H9 (cell line): ENCODE results near the gene CRTAP. TPM values are rescaled to one million over a fixed set of nuclear protein-coding genes. Genes with fewer than 3 reads are reported as not detected.

Experiments used
- DNase-seq: peaks from one replicate; pipeline ENCODE4 v3.0.0-alpha.2; 2017
- H2AFZ ChIP-seq: one replicate; pipeline ENCODE4 v1.6.1; 2013; ENCODE audit warnings: mild to moderate bottlenecking, low read length, control low read depth, moderate library complexity
- H2AK5ac ChIP-seq: 2 replicates; pipeline ENCODE4 v1.6.1; 2013; ENCODE audit warnings: low read length, control low read depth, mixed read lengths; ENCODE audit not compliant: insufficient read length
- H2BK120ac ChIP-seq: one replicate; pipeline ENCODE4 v1.6.1; 2013; ENCODE audit warnings: low read depth, mild to moderate bottlenecking, low read length, control low read depth, inconsistent platforms; ENCODE audit not compliant: poor library complexity, severe bottlenecking
- H2BK12ac ChIP-seq: 2 replicates; pipeline ENCODE4 v1.6.1; 2013; ENCODE audit warnings: low read length, control low read depth, mixed read lengths, low read depth; ENCODE audit not compliant: insufficient read length
- H2BK15ac ChIP-seq: 2 replicates; pipeline ENCODE4 v1.6.1; 2013; ENCODE audit warnings: low read depth, low read length, control low read depth
- H2BK20ac ChIP-seq: one replicate; pipeline ENCODE4 v1.6.1; 2013; ENCODE audit warnings: low read depth, mild to moderate bottlenecking, low read length, control low read depth, inconsistent platforms; ENCODE audit not compliant: poor library complexity, severe bottlenecking
- H2BK5ac ChIP-seq: 2 replicates; pipeline ENCODE4 v1.6.1; 2013; ENCODE audit warnings: low read length, control low read depth, mixed read lengths; ENCODE audit not compliant: insufficient read length
- H3K14ac ChIP-seq: 2 replicates; pipeline ENCODE4 v1.6.1; 2013; ENCODE audit warnings: low read length, control low read depth; ENCODE audit not compliant: insufficient read depth
- H3K18ac ChIP-seq: 2 replicates; pipeline ENCODE4 v1.6.1; 2013; ENCODE audit warnings: low read depth, mild to moderate bottlenecking, mixed read lengths, low read length, control low read depth; ENCODE audit not compliant: insufficient read length
- H3K23ac ChIP-seq: 2 replicates; pipeline ENCODE4 v1.6.1; 2013; ENCODE audit warnings: low read length, control low read depth, mixed read lengths, low read depth; ENCODE audit not compliant: insufficient read length
- H3K23me2 ChIP-seq: 2 replicates; pipeline ENCODE4 v1.6.1; 2013; ENCODE audit warnings: low read depth, mild to moderate bottlenecking, mixed read lengths, low read length, control low read depth; ENCODE audit not compliant: insufficient read length, poor library complexity, severe bottlenecking
- H3K27ac ChIP-seq: 2 replicates; pipeline ENCODE4 v1.5.1; 2013; ENCODE audit warnings: low read length, control low read depth, mixed read lengths, low read depth; ENCODE audit not compliant: insufficient read length
- H3K27me3 ChIP-seq: 2 replicates; pipeline ENCODE4 v1.6.1; 2013; ENCODE audit warnings: low read length, control low read depth, inconsistent platforms; ENCODE audit not compliant: insufficient read depth
- H3K4ac ChIP-seq: 2 replicates; pipeline ENCODE4 v1.6.1; 2013; ENCODE audit warnings: low read depth, mild to moderate bottlenecking, control low read depth, inconsistent platforms, low read length, moderate library complexity
- H3K4me1 ChIP-seq: 2 replicates; pipeline ENCODE4 v1.6.1; 2013; ENCODE audit warnings: low read length, control low read depth, inconsistent platforms; ENCODE audit not compliant: insufficient read depth
- H3K4me2 ChIP-seq: 2 replicates; pipeline ENCODE4 v1.6.1; 2013; ENCODE audit warnings: low read length, control low read depth, mixed read lengths; ENCODE audit not compliant: insufficient read length, insufficient read depth
- H3K56ac ChIP-seq: 2 replicates; pipeline ENCODE4 v1.6.1; 2013; ENCODE audit warnings: low read depth, mild to moderate bottlenecking, mixed read lengths, low read length, control low read depth; ENCODE audit not compliant: insufficient read length
- H3K79me1 ChIP-seq: 2 replicates; pipeline ENCODE4 v1.6.1; 2013; ENCODE audit warnings: low read depth, mild to moderate bottlenecking, moderate library complexity, low read length, control low read depth, inconsistent platforms; ENCODE audit not compliant: insufficient read depth, poor library complexity, severe bottlenecking
- H3K79me2 ChIP-seq: 2 replicates; pipeline ENCODE4 v1.6.1; 2013; ENCODE audit warnings: low read length, control low read depth, inconsistent platforms; ENCODE audit not compliant: insufficient read depth
- H3K9ac ChIP-seq: 2 replicates; pipeline ENCODE4 v1.6.1; 2013; ENCODE audit warnings: low read length, control low read depth, mixed read lengths; ENCODE audit not compliant: insufficient read length; ENCODE audit errors: extremely low read depth
- H3K9me3 ChIP-seq: one replicate; pipeline ENCODE4 v1.6.1; 2013; ENCODE audit warnings: low read depth, low read length, inconsistent platforms; ENCODE audit not compliant: control insufficient read depth
- H3T11ph ChIP-seq: one replicate; pipeline ENCODE4 v1.6.1; 2013; ENCODE audit warnings: mild to moderate bottlenecking, low read length, control low read depth, inconsistent platforms
- H4K20me1 ChIP-seq: one replicate; pipeline ENCODE4 v1.6.1; 2013; ENCODE audit not compliant: control insufficient read depth, insufficient read length, insufficient read depth
- H4K5ac ChIP-seq: 2 replicates; pipeline ENCODE4 v1.6.1; 2013; ENCODE audit warnings: low read depth, mild to moderate bottlenecking, mixed read lengths, low read length, control low read depth; ENCODE audit not compliant: insufficient read length
- H4K8ac ChIP-seq: replicated peaks from 2 replicates; pipeline ENCODE4 v1.6.1; 2013; ENCODE audit warnings: low read length, control low read depth, mixed read lengths, low read depth; ENCODE audit not compliant: insufficient read length
- H4K91ac ChIP-seq: 2 replicates; pipeline ENCODE4 v1.6.1; 2013; ENCODE audit warnings: low read depth, mild to moderate bottlenecking, moderate library complexity, mixed read lengths, low read length, control low read depth; ENCODE audit not compliant: insufficient read length
- H3K27ac Mint-ChIP-seq, 3 experiments: 2 replicates in 2 of 3; 3 replicates in 1 of 3; pipeline ENCODE4 v1.8.0; 2020 to 2021; ENCODE audit warnings: mixed read lengths in 3 of 3, mild to moderate bottlenecking in 1 of 3, moderate library complexity in 1 of 3
- H3K27me3 Mint-ChIP-seq: 2 replicates; pipeline ENCODE4 v1.8.0; 2021; ENCODE audit warnings: low read depth, mild to moderate bottlenecking, moderate library complexity, mixed read lengths
- H3K36me3 Mint-ChIP-seq, 3 experiments: 2 replicates in 2 of 3; 3 replicates in 1 of 3; pipeline ENCODE4 v1.8.0; 2020 to 2021; ENCODE audit warnings: low read depth in 3 of 3, mixed read lengths in 3 of 3; ENCODE audit not compliant: insufficient read depth in 1 of 3
- H3K4me1 Mint-ChIP-seq, 2 experiments: 2 replicates each; pipeline ENCODE4 v1.8.0; 2020; ENCODE audit warnings: mixed read lengths in 2 of 2
- H3K4me3 Mint-ChIP-seq, 2 experiments: 2 replicates in 1 of 2; 3 replicates in 1 of 2; pipeline ENCODE4 v1.8.0; 2020 to 2021; ENCODE audit warnings: mild to moderate bottlenecking in 2 of 2, mixed read lengths in 2 of 2, moderate library complexity in 1 of 2
- H3K9me3 Mint-ChIP-seq, 2 experiments: 2 replicates in 1 of 2; 3 replicates in 1 of 2; pipeline ENCODE4 v1.8.0; 2020; ENCODE audit warnings: mild to moderate bottlenecking in 2 of 2, mixed read lengths in 2 of 2, moderate library complexity in 1 of 2
- WGBS: extraction: QIAGEN DNeasy Blood & Tissue Kit; methylation state at CpG from one replicate; pipeline ENCODE4 v1.1.7; 2013; ENCODE audit warnings: missing lambda C conversion rate, low lambda C conversion rate, mixed read lengths; ENCODE audit not compliant: insufficient read length; ENCODE audit errors: extremely low coverage; 5-methylcytosine and 5-hydroxymethylcytosine counted together
- total RNA-seq: library from RNA; stranded (reverse); gene quantifications from 2 replicates; pipeline ENCODE4 v1.2.1, GENCODE V29; 2021
- TF ChIP-seq, protein P1 (sequence below): fragments of 200-600 bp; sonication (generic); conservative IDR thresholded peaks from 3 replicates; pipeline ENCODE4 v1.8.0; 2021; ENCODE audit warnings: antibody characterized with exemption, mild to moderate bottlenecking

Gene CRTAP
- total RNA-seq, 1 experiment from 2014 or later: 159 TPM

DNA sequence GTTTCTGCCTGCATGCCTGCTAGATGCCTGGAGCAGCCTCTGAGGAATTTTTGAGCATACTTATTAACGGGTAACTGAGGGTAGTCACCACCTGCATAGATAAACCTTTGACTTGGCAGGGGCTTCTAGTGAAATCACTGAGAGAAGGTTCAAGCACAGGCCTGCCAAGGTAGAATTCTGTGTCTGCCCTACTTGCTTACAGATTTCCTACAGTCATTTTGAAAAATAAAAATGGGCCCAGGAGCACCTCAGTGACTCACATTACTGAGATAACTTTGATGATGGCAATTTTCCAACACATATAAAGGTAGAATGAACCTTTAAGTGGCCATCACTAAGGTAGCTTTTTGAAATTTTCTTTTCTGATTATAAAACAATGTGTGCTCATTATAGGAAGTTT lies 10.8 kb downstream of the CRTAP start:
- Histone ChIP-seq H2AK5ac (no peak overlapping the region), H3K27ac (no peak overlapping the region), H2BK20ac (no peak overlapping the region), H3K9me3 (no peaks in the 10 kb centered on the region), H3K79me2 (no peaks in the 10 kb centered on the region), H4K20me1 (no peaks in the 10 kb centered on the region), H3K18ac (no peak overlapping the region), H2AFZ (no peak overlapping the region), H3K27me3 (no peaks in the 10 kb centered on the region), H3K79me1 (no peaks in the 10 kb centered on the region), H4K5ac (no peak overlapping the region), H3K4ac (no peak overlapping the region), H3K4me2 (no peak overlapping the region), H3T11ph (no peak overlapping the region), H3K14ac (no peak overlapping the region), H4K91ac (no peak overlapping the region), H2BK5ac (no peak overlapping the region), H3K56ac (no peak overlapping the region), H3K4me1 (no peaks in the 10 kb centered on the region), H3K23ac (no peak overlapping the region), H2BK15ac (no peak overlapping the region), H2BK120ac (no peak overlapping the region), H3K9ac (no peak overlapping the region), H2BK12ac (no peak overlapping the region), H4K8ac (no peak overlapping the region), H3K23me2 (no peaks in the 10 kb centered on the region)
- DNase-seq: no peak
- H3K36me3 Mint-ChIP-seq: peaks cover 8 to 39% (median 27%) of the 10 kb centered on the region in 3 experiments
- H3K4me1 Mint-ChIP-seq: peaks cover 4% of the 10 kb centered on the region in 2 experiments
- H3K27ac Mint-ChIP-seq: no peak overlapping the region; a peak in 1 of 7 replicates
- TF ChIP-seq, protein P1, sequence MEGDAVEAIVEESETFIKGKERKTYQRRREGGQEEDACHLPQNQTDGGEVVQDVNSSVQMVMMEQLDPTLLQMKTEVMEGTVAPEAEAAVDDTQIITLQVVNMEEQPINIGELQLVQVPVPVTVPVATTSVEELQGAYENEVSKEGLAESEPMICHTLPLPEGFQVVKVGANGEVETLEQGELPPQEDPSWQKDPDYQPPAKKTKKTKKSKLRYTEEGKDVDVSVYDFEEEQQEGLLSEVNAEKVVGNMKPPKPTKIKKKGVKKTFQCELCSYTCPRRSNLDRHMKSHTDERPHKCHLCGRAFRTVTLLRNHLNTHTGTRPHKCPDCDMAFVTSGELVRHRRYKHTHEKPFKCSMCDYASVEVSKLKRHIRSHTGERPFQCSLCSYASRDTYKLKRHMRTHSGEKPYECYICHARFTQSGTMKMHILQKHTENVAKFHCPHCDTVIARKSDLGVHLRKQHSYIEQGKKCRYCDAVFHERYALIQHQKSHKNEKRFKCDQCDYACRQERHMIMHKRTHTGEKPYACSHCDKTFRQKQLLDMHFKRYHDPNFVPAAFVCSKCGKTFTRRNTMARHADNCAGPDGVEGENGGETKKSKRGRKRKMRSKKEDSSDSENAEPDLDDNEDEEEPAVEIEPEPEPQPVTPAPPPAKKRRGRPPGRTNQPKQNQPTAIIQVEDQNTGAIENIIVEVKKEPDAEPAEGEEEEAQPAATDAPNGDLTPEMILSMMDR: no peak
- no peak overlapping the region for H3K4me3 Mint-ChIP-seq
- no CpG with 5 or more reads among the region's 1 CpG for WGBS
- no peaks in the 10 kb centered on the region for H3K27me3 Mint-ChIP-seq
- no peaks in the 10 kb centered on the region for H3K9me3 Mint-ChIP-seq
